Measurements from ENCODE around the gene TRIM41.

- TF ChIP-seq, protein P1, sequence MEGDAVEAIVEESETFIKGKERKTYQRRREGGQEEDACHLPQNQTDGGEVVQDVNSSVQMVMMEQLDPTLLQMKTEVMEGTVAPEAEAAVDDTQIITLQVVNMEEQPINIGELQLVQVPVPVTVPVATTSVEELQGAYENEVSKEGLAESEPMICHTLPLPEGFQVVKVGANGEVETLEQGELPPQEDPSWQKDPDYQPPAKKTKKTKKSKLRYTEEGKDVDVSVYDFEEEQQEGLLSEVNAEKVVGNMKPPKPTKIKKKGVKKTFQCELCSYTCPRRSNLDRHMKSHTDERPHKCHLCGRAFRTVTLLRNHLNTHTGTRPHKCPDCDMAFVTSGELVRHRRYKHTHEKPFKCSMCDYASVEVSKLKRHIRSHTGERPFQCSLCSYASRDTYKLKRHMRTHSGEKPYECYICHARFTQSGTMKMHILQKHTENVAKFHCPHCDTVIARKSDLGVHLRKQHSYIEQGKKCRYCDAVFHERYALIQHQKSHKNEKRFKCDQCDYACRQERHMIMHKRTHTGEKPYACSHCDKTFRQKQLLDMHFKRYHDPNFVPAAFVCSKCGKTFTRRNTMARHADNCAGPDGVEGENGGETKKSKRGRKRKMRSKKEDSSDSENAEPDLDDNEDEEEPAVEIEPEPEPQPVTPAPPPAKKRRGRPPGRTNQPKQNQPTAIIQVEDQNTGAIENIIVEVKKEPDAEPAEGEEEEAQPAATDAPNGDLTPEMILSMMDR (IDR thresholded peaks at IDR 0.05; ENCODE audit: poor library complexity) = no peak
- no peak for TF ChIP-seq EZH2phosphoT487 (IDR thresholded peaks at IDR 0.05; ENCODE audit: low read depth, severe bottlenecking, unreplicated experiment)
Measured at GRCh38 chr5:181234455-181235306, 11.6 kb downstream of the TRIM41 start.
